Smooth muscle cell (in vitro differentiated cells): ENCODE results near the gene AKNA. TPM values are rescaled to one million over a fixed set of nuclear protein-coding genes. Genes with fewer than 3 reads are reported as not detected.

Source experiments
- DNase-seq: peaks from one replicate; lab custom pipeline; 2025; ENCODE audit not compliant: unreplicated experiment; lab: John Stamatoyannopoulos, UW
- H2AFZ ChIP-seq: fragments of 200-600 bp; sonication (generic); 2 replicates; pipeline ENCODE4 v1.6.0; 2016; ENCODE audit warnings: antibody characterized with exemption, low read depth, mild to moderate bottlenecking
- H3F3A ChIP-seq: fragments of 200-600 bp; sonication (generic); 2 replicates; pipeline ENCODE4 v1.6.0; 2017; ENCODE audit warnings: antibody characterized with exemption, low read depth
- H3K27ac ChIP-seq: fragments of 200-600 bp; sonication (generic); 2 replicates; pipeline ENCODE4 v1.5.1; 2016; ENCODE audit warnings: low read depth, mild to moderate bottlenecking
- H3K27me3 ChIP-seq: fragments of 200-600 bp; sonication (generic); 2 replicates; pipeline ENCODE4 v1.6.1; 2016; ENCODE audit warnings: low read depth, mild to moderate bottlenecking
- H3K36me3 ChIP-seq: fragments of 200-600 bp; sonication (generic); 2 replicates; pipeline ENCODE4 v1.5.1; 2016; ENCODE audit warnings: low read depth
- H3K4me1 ChIP-seq: fragments of 200-600 bp; sonication (generic); 2 replicates; pipeline ENCODE4 v1.5.1; 2016; ENCODE audit warnings: low read depth
- H3K4me2 ChIP-seq: fragments of 200-600 bp; sonication (generic); 2 replicates; pipeline ENCODE4 v1.6.0; 2016; ENCODE audit warnings: mild to moderate bottlenecking
- H3K4me3 ChIP-seq: fragments of 200-600 bp; sonication (generic); 2 replicates; pipeline ENCODE4 v1.5.1; 2016; ENCODE audit warnings: mild to moderate bottlenecking
- H3K79me2 ChIP-seq: fragments of 200-600 bp; sonication (generic); 2 replicates; pipeline ENCODE4 v1.6.0; 2016; ENCODE audit warnings: low read depth, mild to moderate bottlenecking
- H3K9ac ChIP-seq: fragments of 200-600 bp; sonication (generic); 2 replicates; pipeline ENCODE4 v1.6.0; 2016; ENCODE audit warnings: low read depth
- H3K9me3 ChIP-seq: fragments of 200-600 bp; sonication (generic); replicated peaks from 2 replicates; pipeline ENCODE4 v1.5.1; 2016; ENCODE audit warnings: low read depth
- H4K20me1 ChIP-seq: fragments of 200-600 bp; sonication (generic); 2 replicates; pipeline ENCODE4 v1.6.0; 2016; ENCODE audit warnings: low read depth
- WGBS: methylation state at CpG from one replicate; pipeline ENCODE4 v1.1.7; 2016; ENCODE audit warnings: low lambda C conversion rate; 5-methylcytosine and 5-hydroxymethylcytosine counted together
- polyA plus RNA-seq: library from polyadenylated mRNA; unstranded; fragments of >200 nt; fragmentation: Nextera tagmentation; extraction: Ambion mirVana; gene quantifications from 2 replicates; pipeline ENCODE4 v1.2.1, GENCODE V29; 2016
- total RNA-seq: library from RNA; depleted of rRNA; stranded (reverse); fragments of >200 nt; gene quantifications from 2 replicates; pipeline ENCODE4 v1.2.3, GENCODE V29; 2014
- TF ChIP-seq, protein P1 (sequence below): fragments of 200-600 bp; sonication (generic); IDR thresholded peaks from 2 replicates; pipeline ENCODE4 v1.5.1; 2017; ENCODE audit warnings: borderline replicate concordance, mild to moderate bottlenecking, antibody characterized with exemption; ENCODE audit not compliant: insufficient read depth, poor library complexity, severe bottlenecking

The AKNA gene
- total and polyA plus RNA-seq, 2 experiments from 2014 or later: 3.2 to 4.7 TPM

DNA sequence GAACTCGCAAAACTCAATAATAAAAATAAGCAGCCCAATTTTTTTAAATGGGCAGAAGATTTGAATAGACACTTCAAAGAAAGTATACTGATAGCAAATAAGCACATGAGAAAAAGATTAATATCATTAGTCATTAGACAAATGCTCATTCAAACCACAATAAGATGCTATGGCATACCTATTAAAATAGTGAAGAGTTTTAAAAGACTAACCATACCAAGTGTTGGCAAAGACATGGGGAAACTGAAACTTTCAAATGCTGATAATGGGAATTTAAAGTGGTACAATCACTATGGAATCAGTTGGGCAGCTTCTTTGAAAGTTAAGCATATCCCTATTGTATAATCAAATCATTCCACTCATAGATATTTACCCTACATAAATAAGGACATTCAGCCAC lies 91.4 kb downstream of the AKNA start:
- no peak for DNase-seq
- WGBS: 100% methylated on average over 1 of the region's 1 CpG

DNA sequence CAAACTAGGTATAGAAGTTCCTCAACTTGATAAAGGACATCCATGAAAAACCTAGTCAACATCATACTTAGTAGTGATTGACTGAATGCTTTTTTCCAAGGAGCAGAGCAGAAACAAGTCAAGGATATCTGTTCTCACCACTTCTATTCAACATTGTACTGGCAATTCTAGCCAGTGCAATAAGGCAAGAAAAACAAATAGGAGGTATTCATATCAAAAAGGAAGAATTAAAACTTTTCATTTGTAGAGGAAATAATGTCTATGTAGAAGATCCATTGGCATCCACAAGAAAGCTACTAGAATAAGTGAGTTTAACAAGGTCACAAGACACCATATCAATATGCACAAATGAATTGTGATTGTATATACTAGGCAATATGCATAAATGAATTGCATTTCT lies 93.1 kb downstream of the AKNA start:
- H3K79me2 ChIP-seq: no peaks in the 10 kb centered on the region
- peaks cover 70% of the 10 kb centered on the region for H3K36me3 ChIP-seq
- no peak overlapping the region for H3K4me3 ChIP-seq
- H3K9me3 ChIP-seq: no peaks in the 10 kb centered on the region
- H3K27me3 ChIP-seq: no peaks in the 10 kb centered on the region
- no peaks in the 10 kb centered on the region for H3F3A ChIP-seq
- TF ChIP-seq, protein P1, sequence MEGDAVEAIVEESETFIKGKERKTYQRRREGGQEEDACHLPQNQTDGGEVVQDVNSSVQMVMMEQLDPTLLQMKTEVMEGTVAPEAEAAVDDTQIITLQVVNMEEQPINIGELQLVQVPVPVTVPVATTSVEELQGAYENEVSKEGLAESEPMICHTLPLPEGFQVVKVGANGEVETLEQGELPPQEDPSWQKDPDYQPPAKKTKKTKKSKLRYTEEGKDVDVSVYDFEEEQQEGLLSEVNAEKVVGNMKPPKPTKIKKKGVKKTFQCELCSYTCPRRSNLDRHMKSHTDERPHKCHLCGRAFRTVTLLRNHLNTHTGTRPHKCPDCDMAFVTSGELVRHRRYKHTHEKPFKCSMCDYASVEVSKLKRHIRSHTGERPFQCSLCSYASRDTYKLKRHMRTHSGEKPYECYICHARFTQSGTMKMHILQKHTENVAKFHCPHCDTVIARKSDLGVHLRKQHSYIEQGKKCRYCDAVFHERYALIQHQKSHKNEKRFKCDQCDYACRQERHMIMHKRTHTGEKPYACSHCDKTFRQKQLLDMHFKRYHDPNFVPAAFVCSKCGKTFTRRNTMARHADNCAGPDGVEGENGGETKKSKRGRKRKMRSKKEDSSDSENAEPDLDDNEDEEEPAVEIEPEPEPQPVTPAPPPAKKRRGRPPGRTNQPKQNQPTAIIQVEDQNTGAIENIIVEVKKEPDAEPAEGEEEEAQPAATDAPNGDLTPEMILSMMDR: no peak
- no peak overlapping the region for H2AFZ ChIP-seq
- no peak overlapping the region for H3K27ac ChIP-seq
- no peak overlapping the region for H3K9ac ChIP-seq
- H4K20me1 ChIP-seq: no peaks in the 10 kb centered on the region
- no peak overlapping the region for H3K4me2 ChIP-seq
- H3K4me1 ChIP-seq: no peaks in the 10 kb centered on the region
- no peak for DNase-seq

More for the DNA sequence above, 91.4 kb downstream of the AKNA start:
- no peaks in the 10 kb centered on the region for H3K4me1 ChIP-seq
- peaks cover 70% of the 10 kb centered on the region for H3K36me3 ChIP-seq
- no peaks in the 10 kb centered on the region for H3F3A ChIP-seq
- no peak overlapping the region for H2AFZ ChIP-seq
- no peak overlapping the region for H3K4me2 ChIP-seq
- no peak overlapping the region for H3K4me3 ChIP-seq
- no peaks in the 10 kb centered on the region for H3K27me3 ChIP-seq
- TF ChIP-seq, protein P1: no peak
- no peak overlapping the region for H3K9ac ChIP-seq
- no peaks in the 10 kb centered on the region for H4K20me1 ChIP-seq
- H3K79me2 ChIP-seq: no peaks in the 10 kb centered on the region
- no peak overlapping the region for H3K27ac ChIP-seq
- H3K9me3 ChIP-seq: no peaks in the 10 kb centered on the region

DNA sequence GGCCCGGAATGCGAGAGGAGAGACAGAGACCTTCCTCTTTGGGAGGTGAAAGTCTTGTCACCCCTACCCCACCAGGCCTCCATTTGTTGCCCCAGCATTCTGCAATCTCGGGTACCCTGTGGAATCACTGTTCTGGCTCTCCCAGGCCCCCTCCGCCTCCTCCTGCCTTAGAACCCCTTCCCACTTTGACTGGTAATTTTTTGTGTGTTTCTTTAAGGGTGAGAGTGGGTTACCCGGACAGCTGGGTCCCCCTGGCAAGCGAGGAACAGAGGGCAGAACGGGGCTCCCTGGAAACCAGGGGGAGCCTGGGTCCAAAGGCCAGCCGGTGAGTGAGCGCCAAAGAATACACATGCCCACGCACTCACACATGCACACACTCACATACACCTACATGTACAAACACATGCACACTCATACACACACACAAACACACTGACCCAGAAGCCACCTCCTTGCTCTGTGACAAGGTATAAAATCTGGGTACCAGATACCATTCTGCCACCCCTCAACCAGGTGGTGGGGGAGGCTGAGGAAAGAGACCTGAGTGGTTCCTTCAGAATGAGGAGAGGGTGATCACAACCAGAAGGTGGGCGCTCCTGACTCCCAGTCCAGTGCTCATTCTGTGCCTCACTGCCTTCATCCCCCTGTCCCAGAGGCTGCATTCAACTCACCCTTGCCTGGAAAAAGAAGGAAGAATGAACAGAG lies 95.7 kb downstream of the AKNA start:
- Histone ChIP-seq H3K36me3 (peaks cover 47% of the 10 kb centered on the region), H3K4me2 (no peak overlapping the region), H4K20me1 (no peaks in the 10 kb centered on the region), H3K27me3 (no peaks in the 10 kb centered on the region), H3K4me3 (no peak overlapping the region), H2AFZ (no peak overlapping the region), H3K9me3 (no peaks in the 10 kb centered on the region), H3K79me2 (no peaks in the 10 kb centered on the region), H3K27ac (no peak overlapping the region), H3K9ac (no peak overlapping the region), H3F3A (no peaks in the 10 kb centered on the region), H3K4me1 (peaks cover 11% of the 10 kb centered on the region)
- TF ChIP-seq, protein P1: no peak
- DNase-seq: no peak
- 96% methylated on average over 11 of the region's 11 CpGs for WGBS

DNA sequence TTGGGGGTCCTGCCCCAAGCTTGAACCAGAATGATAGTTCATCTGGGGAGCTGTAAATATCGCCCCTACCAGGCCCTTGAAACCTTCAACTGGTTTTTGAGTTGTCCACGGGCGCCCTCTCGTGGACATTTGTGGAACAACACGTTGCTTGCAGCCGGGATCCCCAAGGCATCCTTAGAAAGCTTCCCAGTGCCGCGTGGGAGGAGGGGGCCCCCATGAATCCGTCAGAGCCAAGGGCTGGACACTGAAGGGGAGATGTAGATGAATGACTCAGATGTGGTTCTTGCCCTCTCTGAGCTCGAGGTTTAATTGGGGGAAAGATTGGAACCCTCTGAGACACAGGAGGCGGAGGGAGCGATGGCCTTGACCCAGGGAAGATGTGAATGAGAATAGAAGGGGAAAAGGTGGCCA lies 96.7 kb downstream of the AKNA start:
- Histone ChIP-seq H3K27ac (no peak overlapping the region), H3K36me3 (peaks cover 37% of the 10 kb centered on the region), H3K79me2 (no peaks in the 10 kb centered on the region), H3K4me1 (peaks cover 12% of the 10 kb centered on the region), H3K4me2 (no peak overlapping the region), H2AFZ (no peak overlapping the region), H3K9me3 (no peaks in the 10 kb centered on the region), H3K4me3 (no peak overlapping the region), H3K27me3 (no peaks in the 10 kb centered on the region), H3F3A (no peaks in the 10 kb centered on the region), H3K9ac (no peak overlapping the region), H4K20me1 (no peaks in the 10 kb centered on the region)
- WGBS: 24% methylated on average over 12 of the region's 12 CpGs
- DNase-seq: peak; percentile 62
- TF ChIP-seq, protein P1: peak; percentile 94
